Caco-2 (cell line): ENCODE results near the gene ACTL7B. TPM values are rescaled to one million over a fixed set of nuclear protein-coding genes. Genes with fewer than 3 reads are reported as not detected.

Experiments
- BruUV-seq: library from RNA; stranded (reverse); fragments of 400-500 nt; replicated peaks from 2 replicates; lab custom pipeline; 2021; lab: Mats Ljungman, UMichigan
- CTCF ChIA-PET: fragments of 300-600 bp; sonication (Branson Sonifier 250); formaldehyde crosslinking; loops from one replicate; lab custom pipeline; 2022; ENCODE audit warnings: antibody characterized with exemption; lab: Charles Lee
- POLR2A ChIA-PET: fragments of 300-600 bp; sonication (Branson Sonifier 250); formaldehyde crosslinking; loops from one replicate; lab custom pipeline; 2022; ENCODE audit warnings: antibody characterized with exemption; lab: Charles Lee
- DNase-seq, 2 experiments: peaks; one replicate each; pipeline versions ENCODE4 v3.0.0 to v3.0.0-alpha.2; 2020 to 2022
- H3K27me3 ChIP-seq: replicated peaks from 2 replicates; pipeline ENCODE4 v1.6.0; 2011; ENCODE audit warnings: low read length; ENCODE audit not compliant: control insufficient read depth, insufficient read depth
- H3K36me3 ChIP-seq: 2 replicates; pipeline ENCODE4 v1.5.1; 2011; ENCODE audit warnings: low read length; ENCODE audit not compliant: control insufficient read depth, insufficient read depth
- H3K4me1 ChIP-seq: fragments of 250-450 bp; sonication (Bioruptor Pico); 2 replicates; pipeline ENCODE4 v1.5.1; 2020; ENCODE audit warnings: mild to moderate bottlenecking
- H3K4me3 ChIP-seq: 2 replicates; pipeline ENCODE4 v1.5.1; 2011; ENCODE audit warnings: low read depth, mild to moderate bottlenecking, control low read depth, low read length
- H3K9me3 ChIP-seq: fragments of 250-450 bp; sonication (Bioruptor Pico); 2 replicates; pipeline ENCODE4 v1.5.1; 2020; ENCODE audit warnings: mild to moderate bottlenecking, moderate library complexity
- H3K27ac Mint-ChIP-seq: one replicate; pipeline ENCODE4 v1.8.0; 2022; ENCODE audit warnings: mixed read lengths; ENCODE audit not compliant: unreplicated experiment
- H3K27me3 Mint-ChIP-seq: one replicate; pipeline ENCODE4 v1.8.0; 2022; ENCODE audit warnings: mixed read lengths; ENCODE audit not compliant: insufficient read depth, unreplicated experiment
- H3K36me3 Mint-ChIP-seq: one replicate; pipeline ENCODE4 v1.8.0; 2022; ENCODE audit warnings: mild to moderate bottlenecking, mixed read lengths; ENCODE audit not compliant: insufficient read depth, unreplicated experiment
- H3K4me1 Mint-ChIP-seq: one replicate; pipeline ENCODE4 v1.8.0; 2022; ENCODE audit warnings: low read depth, mixed read lengths; ENCODE audit not compliant: unreplicated experiment
- H3K4me3 Mint-ChIP-seq: one replicate; pipeline ENCODE4 v1.8.0; 2022; ENCODE audit warnings: mild to moderate bottlenecking, moderate library complexity, mixed read lengths; ENCODE audit not compliant: unreplicated experiment
- H3K9me3 Mint-ChIP-seq: one replicate; pipeline ENCODE4 v1.8.0; 2022; ENCODE audit warnings: mixed read lengths; ENCODE audit not compliant: unreplicated experiment
- CTCF ChIP-seq, 2 experiments: fragments of 200-600 bp in 1 of 2; IDR thresholded peaks; 1 replicate in 1 of 2; 2 replicates in 1 of 2; pipeline versions ENCODE4 v1.5.1 to v1.8.0; 2011 to 2022; ENCODE audit warnings: antibody characterized with exemption in 1 of 2, control low read depth in 1 of 2, inconsistent platforms in 1 of 2, low read depth in 1 of 2, low read length in 1 of 2, mild to moderate bottlenecking in 1 of 2, moderate library complexity in 1 of 2; ENCODE audit not compliant: insufficient read depth in 1 of 2, severe bottlenecking in 1 of 2, unreplicated experiment in 1 of 2
- intact Hi-C: fragments of 100-400 bp; cut with micrococcal nuclease; formaldehyde crosslinking; loops from one replicate; pipeline ENCODE4 v1.10.0; 2022; ENCODE audit not compliant: unreplicated experiment
- total RNA-seq: library from RNA; stranded (reverse); gene quantifications from 2 replicates; pipeline ENCODE4 v1.2.3, GENCODE V29; 2022

Gene ACTL7B
- total RNA-seq, 1 experiment from 2014 or later, result not detected

- TF ChIP-seq CTCF (IDR thresholded peaks at IDR 0.05; ENCODE audit: insufficient read depth in 1 of 2, low read depth in 1 of 2, low read length in 1 of 2, severe bottlenecking in 1 of 2, unreplicated experiment in 1 of 2), result no peak
- Mint-ChIP-seq H3K27me3 (no peaks in the 10 kb centered on the region), H3K4me3 (no peak overlapping the region), H3K9me3 (no peaks in the 10 kb centered on the region), H3K27ac (no peak overlapping the region), H3K36me3 (peaks cover 28% of the 10 kb centered on the region), H3K4me1 (no peaks in the 10 kb centered on the region)
- ChIA-PET POLR2A (no interaction called here), CTCF (no interaction called here)
- H3K4me3 ChIP-seq, result no peak overlapping the region
- H3K4me1 ChIP-seq, result no peaks in the 10 kb centered on the region
- H3K36me3 ChIP-seq, result no peaks in the 10 kb centered on the region
- no TSS peak for BruUV-seq
- no peaks in the 10 kb centered on the region for H3K27me3 ChIP-seq
- DNase-seq, result peak in 1 of 2 experiments; percentile 11
- intact Hi-C loops, result loop anchor here (5.0 kb wide), 1 partner anchor 47 kb away; the partner anchor contains the start of genes ABITRAM and ELP1
- H3K9me3 ChIP-seq, result no peaks in the 10 kb centered on the region
Observed at GRCh38 chr9:108885643-108886348, 30.0 kb upstream of the ACTL7B start.

GRCh38 chr9:108884701-108885100, 28.9 kb upstream of the ACTL7B start:
- Histone ChIP-seq H3K27me3 (no peaks in the 10 kb centered on the region), H3K9me3 (no peaks in the 10 kb centered on the region), H3K4me1 (no peaks in the 10 kb centered on the region), H3K36me3 (no peaks in the 10 kb centered on the region), H3K4me3 (no peak overlapping the region)
- Mint-ChIP-seq H3K4me3 (no peak overlapping the region), H3K27me3 (no peaks in the 10 kb centered on the region), H3K27ac (no peak overlapping the region), H3K9me3 (no peaks in the 10 kb centered on the region), H3K4me1 (no peaks in the 10 kb centered on the region), H3K36me3 (peaks cover 31% of the 10 kb centered on the region)
- no TSS peak for BruUV-seq
- ChIA-PET CTCF (no interaction called here), POLR2A (no interaction called here)
- no peak for TF ChIP-seq CTCF (IDR thresholded peaks at IDR 0.05; ENCODE audit: insufficient read depth in 1 of 2, low read depth in 1 of 2, low read length in 1 of 2, severe bottlenecking in 1 of 2, unreplicated experiment in 1 of 2)
- intact Hi-C loops, result loop anchor here (5.0 kb wide), 1 partner anchor 48 kb away; the partner anchor contains the start of genes ABITRAM and ELP1
- no peak for DNase-seq

GRCh38 chr9:108883085-108883484, 27.3 kb upstream of the ACTL7B start:
- Mint-ChIP-seq H3K9me3 (no peaks in the 10 kb centered on the region), H3K27me3 (no peaks in the 10 kb centered on the region), H3K4me3 (no peak overlapping the region), H3K27ac (no peak overlapping the region), H3K36me3 (peaks cover 43% of the 10 kb centered on the region), H3K4me1 (no peaks in the 10 kb centered on the region)
- Histone ChIP-seq H3K4me3 (no peak overlapping the region), H3K4me1 (no peaks in the 10 kb centered on the region), H3K9me3 (no peaks in the 10 kb centered on the region), H3K27me3 (no peaks in the 10 kb centered on the region), H3K36me3 (no peaks in the 10 kb centered on the region)
- ChIA-PET POLR2A (no interaction called here), CTCF (interaction anchor here (0.7 kb wide), 1 partner anchor 1746 kb away, joined by 3 read pairs; no protein-coding TSS in a partner anchor)
- BruUV-seq, result no TSS peak
- intact Hi-C loops, result no loop called here
- no peak for DNase-seq
- TF ChIP-seq CTCF (IDR thresholded peaks at IDR 0.05; ENCODE audit: insufficient read depth in 1 of 2, low read depth in 1 of 2, low read length in 1 of 2, severe bottlenecking in 1 of 2, unreplicated experiment in 1 of 2), result no peak
